ENCODE results near the gene ARHGAP28. TPM values are rescaled to one million over a fixed set of nuclear protein-coding genes. Genes with fewer than 3 reads are reported as not detected.

Gene ARHGAP28
- polyA plus RNA-seq, 1 experiment = 5.3 TPM

GRCh38 chr18:6882401-6882800 is 152.9 kb downstream of the ARHGAP28 start:
- ChIA-PET CTCF (no interaction called here), POLR2A (no interaction called here)
- Histone ChIP-seq H3K36me3 (ENCODE audit: control insufficient read depth, insufficient read depth, low read length) (no peaks in the 10 kb centered on the region; the same call in 1 of the 2 replicates), H3K4me3 (ENCODE audit: low read depth, low read length) (no peak overlapping the region), H3K27me3 (ENCODE audit: control insufficient read depth, insufficient read depth, low read length) (peaks cover 2% of the 10 kb centered on the region; the same call in 1 of the 2 replicates)
- no peak for DNase-seq (ENCODE audit: low read depth)
- TF ChIP-seq, protein P1, sequence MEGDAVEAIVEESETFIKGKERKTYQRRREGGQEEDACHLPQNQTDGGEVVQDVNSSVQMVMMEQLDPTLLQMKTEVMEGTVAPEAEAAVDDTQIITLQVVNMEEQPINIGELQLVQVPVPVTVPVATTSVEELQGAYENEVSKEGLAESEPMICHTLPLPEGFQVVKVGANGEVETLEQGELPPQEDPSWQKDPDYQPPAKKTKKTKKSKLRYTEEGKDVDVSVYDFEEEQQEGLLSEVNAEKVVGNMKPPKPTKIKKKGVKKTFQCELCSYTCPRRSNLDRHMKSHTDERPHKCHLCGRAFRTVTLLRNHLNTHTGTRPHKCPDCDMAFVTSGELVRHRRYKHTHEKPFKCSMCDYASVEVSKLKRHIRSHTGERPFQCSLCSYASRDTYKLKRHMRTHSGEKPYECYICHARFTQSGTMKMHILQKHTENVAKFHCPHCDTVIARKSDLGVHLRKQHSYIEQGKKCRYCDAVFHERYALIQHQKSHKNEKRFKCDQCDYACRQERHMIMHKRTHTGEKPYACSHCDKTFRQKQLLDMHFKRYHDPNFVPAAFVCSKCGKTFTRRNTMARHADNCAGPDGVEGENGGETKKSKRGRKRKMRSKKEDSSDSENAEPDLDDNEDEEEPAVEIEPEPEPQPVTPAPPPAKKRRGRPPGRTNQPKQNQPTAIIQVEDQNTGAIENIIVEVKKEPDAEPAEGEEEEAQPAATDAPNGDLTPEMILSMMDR (IDR thresholded peaks at IDR 0.05; ENCODE audit: insufficient read depth, low read depth, low read length) = no peak

DNA sequence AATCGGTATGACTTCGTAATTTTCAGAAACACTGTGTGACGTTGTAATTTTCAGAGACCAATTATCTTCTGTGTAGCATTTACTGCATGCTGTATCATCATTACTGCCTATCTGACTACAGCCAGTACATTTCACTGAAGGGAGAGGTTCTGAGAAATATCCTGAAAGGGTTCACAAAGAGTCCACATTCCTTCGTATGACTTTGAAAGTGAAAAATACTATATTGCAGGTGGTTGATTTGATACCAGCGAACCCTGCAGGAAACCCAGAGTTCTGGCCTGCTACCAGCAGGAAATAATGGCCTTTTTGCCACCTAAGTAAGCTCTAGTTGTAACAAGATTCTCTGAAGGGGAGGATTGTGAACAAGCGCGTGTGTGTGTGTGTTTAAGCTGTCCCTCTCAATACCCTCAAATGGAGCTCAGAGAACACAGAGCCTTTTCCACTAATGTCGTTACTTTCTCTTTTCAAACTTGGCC is 155.5 kb downstream of the ARHGAP28 start:
- no peak for DNase-seq (ENCODE audit: low read depth)
- ChIA-PET CTCF (interaction anchor here (0.6 to 6.5 kb wide), 11 partner anchors 16 to 398 kb away, joined by 3 to 146 read pairs (median 4); partner anchors contain the start of gene ARHGAP28), POLR2A (no interaction called here)
- TF ChIP-seq, protein P1 (IDR thresholded peaks at IDR 0.05; ENCODE audit: insufficient read depth, low read depth, low read length) = 0 out of 2 replicates have a peak, but pooled peaks have one; percentile 11
- Histone ChIP-seq H3K27me3 (ENCODE audit: control insufficient read depth, insufficient read depth, low read length) (peaks cover 2% of the 10 kb centered on the region; the same call in 1 of the 2 replicates), H3K4me3 (ENCODE audit: low read depth, low read length) (no peak overlapping the region), H3K36me3 (ENCODE audit: control insufficient read depth, insufficient read depth, low read length) (no peaks in the 10 kb centered on the region; the same call in 1 of the 2 replicates)

GRCh38 chr18:6885992-6886796 is 156.7 kb downstream of the ARHGAP28 start:
- Histone ChIP-seq H3K36me3 (ENCODE audit: control insufficient read depth, insufficient read depth, low read length) (no peaks in the 10 kb centered on the region; the same call in 1 of the 2 replicates), H3K4me3 (ENCODE audit: low read depth, low read length) (no peak overlapping the region), H3K27me3 (ENCODE audit: control insufficient read depth, insufficient read depth, low read length) (no peaks in the 10 kb centered on the region)
- no peak for DNase-seq (ENCODE audit: low read depth)
- CTCF ChIA-PET = interaction anchor here (0.5 to 6.5 kb wide), 29 partner anchors 13 to 1011 kb away, joined by 3 to 146 read pairs (median 3); partner anchors contain the start of gene ARHGAP28
- TF ChIP-seq, protein P1 (IDR thresholded peaks at IDR 0.05; ENCODE audit: insufficient read depth, low read depth, low read length) = peak; percentile 65
- POLR2A ChIA-PET = no interaction called here

DNA sequence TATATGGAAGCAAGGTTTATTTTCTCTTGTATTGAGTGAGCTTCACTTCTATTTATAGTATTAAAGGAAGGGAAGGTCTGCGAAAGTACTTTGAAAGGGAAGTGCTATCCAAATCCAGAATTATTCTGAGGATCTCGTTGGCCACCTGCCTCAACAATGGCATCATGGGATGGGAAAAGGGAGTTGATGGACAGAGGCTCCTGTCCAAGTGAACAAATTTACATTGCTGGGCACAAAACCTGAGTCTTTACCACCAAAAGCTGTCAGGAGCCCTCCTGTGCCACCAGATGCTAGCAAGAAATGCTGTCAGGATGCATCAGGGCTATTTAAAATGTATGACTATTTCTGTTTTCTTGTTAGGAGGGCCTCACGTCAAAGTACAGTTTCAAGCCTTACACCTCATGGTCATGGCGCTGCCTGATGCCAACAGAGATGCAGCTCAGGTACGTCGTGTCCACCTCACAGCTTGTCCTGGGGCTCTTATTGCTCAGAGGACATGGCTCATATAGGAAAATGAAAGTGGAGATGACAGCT is 157.3 kb downstream of the ARHGAP28 start:
- TF ChIP-seq, protein P1 (IDR thresholded peaks at IDR 0.05; ENCODE audit: insufficient read depth, low read depth, low read length) = no peak
- Histone ChIP-seq H3K27me3 (ENCODE audit: control insufficient read depth, insufficient read depth, low read length) (no peaks in the 10 kb centered on the region), H3K36me3 (ENCODE audit: control insufficient read depth, insufficient read depth, low read length) (no peaks in the 10 kb centered on the region; the same call in 1 of the 2 replicates), H3K4me3 (ENCODE audit: low read depth, low read length) (no peak overlapping the region)
- ChIA-PET POLR2A (no interaction called here), CTCF (interaction anchor here (1.2 to 6.5 kb wide), 10 partner anchors 13 to 365 kb away, joined by 3 to 146 read pairs (median 5); partner anchors contain the start of gene ARHGAP28)
- no peak for DNase-seq (ENCODE audit: low read depth)

DNA sequence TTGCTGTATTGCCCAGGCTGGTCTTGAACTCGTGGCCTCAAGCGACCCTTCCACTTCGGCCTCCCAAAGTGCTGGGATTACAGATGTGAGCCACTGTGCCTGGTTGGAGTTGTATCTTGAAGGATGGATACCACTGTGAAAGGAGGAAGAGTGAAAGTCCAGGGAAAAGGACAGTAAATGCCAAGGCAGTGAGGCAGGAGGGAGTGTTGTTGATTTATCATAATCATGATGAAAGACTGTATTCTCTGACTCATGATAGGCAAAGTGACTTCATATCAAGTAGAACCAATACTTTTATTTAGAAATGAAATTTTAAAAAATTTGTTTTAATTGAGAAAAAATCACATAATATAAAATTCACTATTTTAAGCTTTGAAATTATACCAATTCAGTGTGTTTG is 162.3 kb downstream of the ARHGAP28 start:
- POLR2A ChIA-PET = no interaction called here
- Histone ChIP-seq H3K36me3 (ENCODE audit: control insufficient read depth, insufficient read depth, low read length) (no peaks in the 10 kb centered on the region; the same call in none of the 2 replicates), H3K4me3 (ENCODE audit: low read depth, low read length) (no peak overlapping the region), H3K27me3 (ENCODE audit: control insufficient read depth, insufficient read depth, low read length) (no peaks in the 10 kb centered on the region)
- TF ChIP-seq, protein P1 (IDR thresholded peaks at IDR 0.05; ENCODE audit: insufficient read depth, low read depth, low read length) = no peak
- no peak for DNase-seq (ENCODE audit: low read depth)
- CTCF ChIA-PET = no interaction called here

All from BJ (cell line).